ENCODE measurements around the gene TRAM1L1. TPM values are rescaled to one million over a fixed set of nuclear protein-coding genes. Genes with fewer than 3 reads are reported as not detected.

The TRAM1L1 gene
- 0.72 and 0.81 TPM in 2 replicates for total RNA-seq

DNA sequence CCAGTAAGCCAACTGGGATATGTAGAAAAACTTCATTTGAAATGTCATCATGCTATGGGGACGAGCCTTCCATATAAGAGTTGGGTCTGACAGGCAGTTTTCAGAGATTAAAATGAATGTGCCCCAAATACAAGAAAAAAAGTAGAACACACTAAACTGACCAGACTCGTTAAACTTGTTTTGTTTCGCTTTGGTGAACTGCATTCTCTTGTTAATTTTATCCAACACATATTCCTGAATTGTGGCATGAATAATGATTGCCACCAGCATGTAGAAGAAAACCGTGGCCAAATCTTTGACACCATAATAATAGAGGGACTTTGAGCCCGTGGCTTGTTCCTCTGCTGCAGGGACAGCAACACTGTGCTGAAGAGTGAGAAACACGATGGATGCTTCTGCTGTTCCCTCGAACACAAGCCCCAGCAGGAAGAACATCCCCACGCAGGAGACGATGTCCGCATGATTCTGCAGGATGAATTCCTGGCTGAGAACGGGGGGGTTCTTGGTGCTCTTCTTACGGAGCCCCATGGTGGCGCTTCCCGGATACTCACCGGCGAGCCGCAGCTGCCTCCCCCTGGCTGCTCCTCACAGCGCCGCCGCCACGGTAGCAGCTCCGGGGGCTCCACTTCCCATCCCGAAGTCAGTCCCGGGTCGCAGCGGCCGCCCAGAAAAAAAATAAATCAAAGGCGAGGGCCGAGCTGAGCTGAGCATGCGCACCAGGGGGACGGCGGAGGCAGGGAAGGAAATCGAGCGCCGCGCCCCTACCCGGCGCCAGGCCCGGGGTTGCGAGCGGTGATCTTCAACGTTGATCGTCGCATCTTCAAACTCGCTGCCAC, at the start of gene TRAM1L1:
Gene TRAM1L1 (minus strand): TSS at position 711 of the 836 bp plus-strand sequence. CDS start 183 bp downstream, at position 528.

